ENCODE measurements around the gene LGI4. TPM values are rescaled to one million over a fixed set of nuclear protein-coding genes. Genes with fewer than 3 reads are reported as not detected.

LGI4 gene
- total RNA-seq, 1 donor from 2014 or later = 0.20 TPM

GRCh38 chr19:35079826-35080225 lies 55.0 kb downstream of the LGI4 start:
- Mint-ChIP-seq H3K27me3 (ENCODE audit: low read depth, unreplicated experiment) (peaks cover 24% of the 10 kb centered on the region), H3K4me3 (ENCODE audit: unreplicated experiment) (no peak overlapping the region), H3K4me1 (ENCODE audit: low read depth, unreplicated experiment) (no peaks in the 10 kb centered on the region), H3K27ac (ENCODE audit: unreplicated experiment) (no peak overlapping the region), H3K36me3 (ENCODE audit: low read depth, unreplicated experiment) (no peaks in the 10 kb centered on the region), H3K9me3 (ENCODE audit: unreplicated experiment) (no peaks in the 10 kb centered on the region)
- no peak for FAIRE-seq
- Histone ChIP-seq H3K27me3 (ENCODE audit: insufficient read depth, low read length) (no peaks in the 10 kb centered on the region), H3K36me3 (ENCODE audit: insufficient read depth, low read length) (no peaks in the 10 kb centered on the region), H2AFZ (ENCODE audit: low read depth, low read length) (no peak overlapping the region), H3K27ac (ENCODE audit: low read depth, low read length) (no peak overlapping the region), H3K9ac (ENCODE audit: low read length) (no peak overlapping the region), H3K4me3 (ENCODE audit: insufficient read depth, low read depth, low read length) (no peak overlapping the region), H3K9me3 (ENCODE audit: insufficient read depth, low read depth, low read length) (no peaks in the 10 kb centered on the region), H3K4me2 (ENCODE audit: low read length) (no peak overlapping the region), H3K4me1 (ENCODE audit: insufficient read depth, low read length) (no peaks in the 10 kb centered on the region), H3K79me2 (ENCODE audit: insufficient read depth, low read length) (no peaks in the 10 kb centered on the region), H4K20me1 (ENCODE audit: insufficient read depth, low read length) (no peaks in the 10 kb centered on the region)
- TF ChIP-seq, protein P1, sequence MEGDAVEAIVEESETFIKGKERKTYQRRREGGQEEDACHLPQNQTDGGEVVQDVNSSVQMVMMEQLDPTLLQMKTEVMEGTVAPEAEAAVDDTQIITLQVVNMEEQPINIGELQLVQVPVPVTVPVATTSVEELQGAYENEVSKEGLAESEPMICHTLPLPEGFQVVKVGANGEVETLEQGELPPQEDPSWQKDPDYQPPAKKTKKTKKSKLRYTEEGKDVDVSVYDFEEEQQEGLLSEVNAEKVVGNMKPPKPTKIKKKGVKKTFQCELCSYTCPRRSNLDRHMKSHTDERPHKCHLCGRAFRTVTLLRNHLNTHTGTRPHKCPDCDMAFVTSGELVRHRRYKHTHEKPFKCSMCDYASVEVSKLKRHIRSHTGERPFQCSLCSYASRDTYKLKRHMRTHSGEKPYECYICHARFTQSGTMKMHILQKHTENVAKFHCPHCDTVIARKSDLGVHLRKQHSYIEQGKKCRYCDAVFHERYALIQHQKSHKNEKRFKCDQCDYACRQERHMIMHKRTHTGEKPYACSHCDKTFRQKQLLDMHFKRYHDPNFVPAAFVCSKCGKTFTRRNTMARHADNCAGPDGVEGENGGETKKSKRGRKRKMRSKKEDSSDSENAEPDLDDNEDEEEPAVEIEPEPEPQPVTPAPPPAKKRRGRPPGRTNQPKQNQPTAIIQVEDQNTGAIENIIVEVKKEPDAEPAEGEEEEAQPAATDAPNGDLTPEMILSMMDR (IDR thresholded peaks at IDR 0.05; ENCODE audit: insufficient read depth, low read depth, low read length) = no peak
- TF ChIP-seq EZH2 (IDR thresholded peaks at IDR 0.05; ENCODE audit: insufficient read depth, low read length) = no peak
- DNase-seq (ENCODE audit: low read depth) = no peak

GRCh38 chr19:35077411-35078223 lies 57.2 kb downstream of the LGI4 start:
- no peak overlapping the region for H3K4me2 ChIP-seq (ENCODE audit: low read length)
- peaks cover 29% of the 10 kb centered on the region for H3K27me3 Mint-ChIP-seq (ENCODE audit: low read depth, unreplicated experiment)
- H3K79me2 ChIP-seq (ENCODE audit: insufficient read depth, low read length) = no peaks in the 10 kb centered on the region
- no peak overlapping the region for H2AFZ ChIP-seq (ENCODE audit: low read depth, low read length)
- TF ChIP-seq, protein P1 (IDR thresholded peaks at IDR 0.05; ENCODE audit: insufficient read depth, low read depth, low read length) = no peak
- no peak for TF ChIP-seq EZH2 (IDR thresholded peaks at IDR 0.05; ENCODE audit: insufficient read depth, low read length)
- H3K27ac Mint-ChIP-seq (ENCODE audit: unreplicated experiment) = no peak overlapping the region
- H4K20me1 ChIP-seq (ENCODE audit: insufficient read depth, low read length) = no peaks in the 10 kb centered on the region
- no peaks in the 10 kb centered on the region for H3K4me1 ChIP-seq (ENCODE audit: insufficient read depth, low read length)
- no peak overlapping the region for H3K4me3 Mint-ChIP-seq (ENCODE audit: unreplicated experiment)
- no peaks in the 10 kb centered on the region for H3K9me3 Mint-ChIP-seq (ENCODE audit: unreplicated experiment)
- no peaks in the 10 kb centered on the region for H3K36me3 ChIP-seq (ENCODE audit: insufficient read depth, low read length)
- no peak overlapping the region for H3K27ac ChIP-seq (ENCODE audit: low read depth, low read length)
- H3K27me3 ChIP-seq (ENCODE audit: insufficient read depth, low read length) = no peaks in the 10 kb centered on the region
- H3K36me3 Mint-ChIP-seq (ENCODE audit: low read depth, unreplicated experiment) = no peaks in the 10 kb centered on the region
- no peaks in the 10 kb centered on the region for H3K4me1 Mint-ChIP-seq (ENCODE audit: low read depth, unreplicated experiment)
- H3K9me3 ChIP-seq (ENCODE audit: insufficient read depth, low read depth, low read length) = no peaks in the 10 kb centered on the region
- H3K9ac ChIP-seq (ENCODE audit: low read length) = no peak overlapping the region
- H3K4me3 ChIP-seq (ENCODE audit: insufficient read depth, low read depth, low read length) = no peak overlapping the region
- DNase-seq (ENCODE audit: low read depth) (no peak), FAIRE-seq (no peak)

- FAIRE-seq = no peak
- Mint-ChIP-seq H3K27ac (ENCODE audit: unreplicated experiment) (no peak overlapping the region), H3K4me3 (ENCODE audit: unreplicated experiment) (no peak overlapping the region), H3K9me3 (ENCODE audit: unreplicated experiment) (no peaks in the 10 kb centered on the region), H3K27me3 (ENCODE audit: low read depth, unreplicated experiment) (peaks cover 29% of the 10 kb centered on the region), H3K36me3 (ENCODE audit: low read depth, unreplicated experiment) (no peaks in the 10 kb centered on the region), H3K4me1 (ENCODE audit: low read depth, unreplicated experiment) (no peaks in the 10 kb centered on the region)
- Histone ChIP-seq H2AFZ (ENCODE audit: low read depth, low read length) (no peak overlapping the region), H3K4me3 (ENCODE audit: insufficient read depth, low read depth, low read length) (no peak overlapping the region), H3K27ac (ENCODE audit: low read depth, low read length) (no peak overlapping the region), H4K20me1 (ENCODE audit: insufficient read depth, low read length) (no peaks in the 10 kb centered on the region), H3K4me2 (ENCODE audit: low read length) (no peak overlapping the region), H3K79me2 (ENCODE audit: insufficient read depth, low read length) (no peaks in the 10 kb centered on the region), H3K4me1 (ENCODE audit: insufficient read depth, low read length) (no peaks in the 10 kb centered on the region), H3K9ac (ENCODE audit: low read length) (no peak overlapping the region), H3K36me3 (ENCODE audit: insufficient read depth, low read length) (no peaks in the 10 kb centered on the region), H3K27me3 (ENCODE audit: insufficient read depth, low read length) (no peaks in the 10 kb centered on the region), H3K9me3 (ENCODE audit: insufficient read depth, low read depth, low read length) (no peaks in the 10 kb centered on the region)
- no peak for TF ChIP-seq EZH2 (IDR thresholded peaks at IDR 0.05; ENCODE audit: insufficient read depth, low read length)
- TF ChIP-seq, protein P1 (IDR thresholded peaks at IDR 0.05; ENCODE audit: insufficient read depth, low read depth, low read length) = no peak
- DNase-seq (ENCODE audit: low read depth) = no peak
Observed at GRCh38 chr19:35076657-35077056, 58.2 kb downstream of the LGI4 start.
